Peyer's patch (tissue), 4 donors: ENCODE measurements around the gene PRR18. TPM values are rescaled to one million over a fixed set of nuclear protein-coding genes. Genes with fewer than 3 reads are reported as not detected.

Experiments
- DNase-seq, 3 donors: peaks; one replicate each; pipeline ENCODE4 v3.0.0-alpha.2; 2017 to 2019
- H3K27ac ChIP-seq, 4 donors: fragments of 200-600 bp; sonication (generic); one replicate each; pipeline ENCODE4 v1.5.1; 2016 to 2019
- H3K27me3 ChIP-seq, 2 donors: fragments of 200-600 bp; sonication (generic); one replicate each; pipeline ENCODE4 v1.5.1; 2019
- H3K36me3 ChIP-seq, 3 donors: fragments of 200-600 bp; sonication (generic); one replicate each; pipeline ENCODE4 v1.5.1; 2016 to 2019
- H3K4me1 ChIP-seq, 4 donors: fragments of 200-600 bp; sonication (generic); one replicate each; pipeline ENCODE4 v1.5.1; 2016 to 2019
- H3K4me3 ChIP-seq, 4 donors: fragments of 200-600 bp; sonication (generic); 1 replicate in 3 of 4; 2 replicates in 1 of 4; pipeline ENCODE4 v1.5.1; 2016 to 2019; ENCODE audit warnings: mild to moderate bottlenecking in 1 of 4
- H3K9me3 ChIP-seq, 4 donors: fragments of 200-600 bp; sonication (generic); one replicate each; pipeline ENCODE4 v1.5.1; 2016 to 2019; ENCODE audit warnings: mild to moderate bottlenecking in 1 of 4
- POLR2A ChIP-seq, 2 donors: fragments of 450-650 bp; IDR thresholded peaks; one replicate each; pipeline ENCODE4 v1.5.1; 2017; ENCODE audit warnings: antibody characterized with exemption in 2 of 2, mild to moderate bottlenecking in 2 of 2, moderate library complexity in 2 of 2
- total RNA-seq, 4 donors: library from RNA; depleted of rRNA; stranded (reverse); fragments of >200 nt; gene quantifications; one replicate each; pipeline ENCODE4 v1.1.0, GENCODE V29; 2016
- TF ChIP-seq, protein P1 (sequence below), 6 experiments: fragments of 450-650 bp in 4 of 6; fragments of 200-600 bp in 2 of 6; sonication (generic) in 1 of 6; IDR thresholded peaks; one replicate each; pipeline ENCODE4 v1.5.1; 2017 to 2019; ENCODE audit warnings: antibody characterized with exemption in 6 of 6, mild to moderate bottlenecking in 3 of 6, moderate library complexity in 1 of 6

The PRR18 gene
- total RNA-seq, 4 donors from 2014 or later: not detected

DNA sequence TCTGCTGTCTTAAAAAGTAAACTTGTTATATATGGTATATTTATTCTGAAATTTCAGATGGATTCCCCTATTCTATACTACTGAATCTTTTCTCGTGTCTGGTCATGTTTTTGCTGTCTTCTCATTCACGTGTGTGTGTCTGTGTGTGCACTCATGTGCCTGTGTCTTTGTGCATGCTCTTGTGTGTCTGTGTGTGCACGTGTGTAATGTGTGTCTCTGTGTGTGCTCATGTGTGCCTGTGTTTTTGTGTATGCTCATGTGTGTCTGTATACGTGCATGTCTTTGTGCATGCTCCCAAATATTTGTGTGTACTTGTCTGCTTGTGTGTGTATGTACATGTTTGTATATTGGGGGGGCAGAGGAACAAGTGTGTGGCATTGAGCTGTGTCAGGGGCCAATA lies 34.0 kb downstream of the PRR18 start:
- no peak for DNase-seq
- no peak overlapping the region for H3K4me3 ChIP-seq
- H3K9me3 ChIP-seq: no peaks in the 10 kb centered on the region
- H3K27me3 ChIP-seq: no peaks in the 10 kb centered on the region
- no peaks in the 10 kb centered on the region for H3K4me1 ChIP-seq
- TF ChIP-seq, protein P1, sequence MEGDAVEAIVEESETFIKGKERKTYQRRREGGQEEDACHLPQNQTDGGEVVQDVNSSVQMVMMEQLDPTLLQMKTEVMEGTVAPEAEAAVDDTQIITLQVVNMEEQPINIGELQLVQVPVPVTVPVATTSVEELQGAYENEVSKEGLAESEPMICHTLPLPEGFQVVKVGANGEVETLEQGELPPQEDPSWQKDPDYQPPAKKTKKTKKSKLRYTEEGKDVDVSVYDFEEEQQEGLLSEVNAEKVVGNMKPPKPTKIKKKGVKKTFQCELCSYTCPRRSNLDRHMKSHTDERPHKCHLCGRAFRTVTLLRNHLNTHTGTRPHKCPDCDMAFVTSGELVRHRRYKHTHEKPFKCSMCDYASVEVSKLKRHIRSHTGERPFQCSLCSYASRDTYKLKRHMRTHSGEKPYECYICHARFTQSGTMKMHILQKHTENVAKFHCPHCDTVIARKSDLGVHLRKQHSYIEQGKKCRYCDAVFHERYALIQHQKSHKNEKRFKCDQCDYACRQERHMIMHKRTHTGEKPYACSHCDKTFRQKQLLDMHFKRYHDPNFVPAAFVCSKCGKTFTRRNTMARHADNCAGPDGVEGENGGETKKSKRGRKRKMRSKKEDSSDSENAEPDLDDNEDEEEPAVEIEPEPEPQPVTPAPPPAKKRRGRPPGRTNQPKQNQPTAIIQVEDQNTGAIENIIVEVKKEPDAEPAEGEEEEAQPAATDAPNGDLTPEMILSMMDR (IDR thresholded peaks at IDR 0.05): no peak
- no peak for TF ChIP-seq POLR2A (IDR thresholded peaks at IDR 0.05)
- H3K36me3 ChIP-seq: no peaks in the 10 kb centered on the region
- H3K27ac ChIP-seq: no peak overlapping the region

DNA sequence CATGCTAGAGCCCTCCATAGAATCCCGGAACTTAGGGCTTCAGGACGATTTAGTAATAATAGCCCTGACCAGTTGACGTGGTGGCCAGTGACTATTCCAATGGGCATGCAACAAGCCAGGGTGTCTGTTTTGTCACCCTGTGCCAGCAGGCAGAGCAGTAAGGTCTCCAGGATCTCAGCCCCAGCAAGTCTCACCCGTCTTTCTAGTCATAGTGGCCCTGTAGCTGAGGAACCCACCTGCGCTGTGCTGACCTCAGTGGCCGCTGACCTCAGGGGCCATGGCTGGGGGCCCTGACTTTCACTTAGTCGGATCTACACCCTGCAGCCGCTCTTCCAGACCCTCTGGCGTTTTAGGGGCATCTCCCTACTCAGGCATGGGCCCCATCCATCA lies 36.8 kb downstream of the PRR18 start:
- Histone ChIP-seq H3K27me3 (peaks cover 0 to 4% of the 10 kb centered on the region in 2 donors), H3K9me3 (no peaks in the 10 kb centered on the region), H3K27ac (no peak overlapping the region), H3K4me1 (no peaks in the 10 kb centered on the region), H3K4me3 (no peak overlapping the region), H3K36me3 (no peaks in the 10 kb centered on the region)
- TF ChIP-seq, protein P1 (IDR thresholded peaks at IDR 0.05): no peak
- TF ChIP-seq POLR2A (IDR thresholded peaks at IDR 0.05): no peak
- DNase-seq: no peak

- Histone ChIP-seq H3K4me3 (no peak overlapping the region), H3K9me3 (no peaks in the 10 kb centered on the region), H3K27me3 (peaks cover 0 to 4% of the 10 kb centered on the region in 2 donors), H3K4me1 (no peaks in the 10 kb centered on the region), H3K36me3 (no peaks in the 10 kb centered on the region), H3K27ac (no peak overlapping the region)
- no peak for DNase-seq
- TF ChIP-seq, protein P1 (IDR thresholded peaks at IDR 0.05): no peak
- no peak for TF ChIP-seq POLR2A (IDR thresholded peaks at IDR 0.05)
These were observed 37.4 kb downstream of the PRR18 start for GRCh38 chr6:166270706-166271375.

DNA sequence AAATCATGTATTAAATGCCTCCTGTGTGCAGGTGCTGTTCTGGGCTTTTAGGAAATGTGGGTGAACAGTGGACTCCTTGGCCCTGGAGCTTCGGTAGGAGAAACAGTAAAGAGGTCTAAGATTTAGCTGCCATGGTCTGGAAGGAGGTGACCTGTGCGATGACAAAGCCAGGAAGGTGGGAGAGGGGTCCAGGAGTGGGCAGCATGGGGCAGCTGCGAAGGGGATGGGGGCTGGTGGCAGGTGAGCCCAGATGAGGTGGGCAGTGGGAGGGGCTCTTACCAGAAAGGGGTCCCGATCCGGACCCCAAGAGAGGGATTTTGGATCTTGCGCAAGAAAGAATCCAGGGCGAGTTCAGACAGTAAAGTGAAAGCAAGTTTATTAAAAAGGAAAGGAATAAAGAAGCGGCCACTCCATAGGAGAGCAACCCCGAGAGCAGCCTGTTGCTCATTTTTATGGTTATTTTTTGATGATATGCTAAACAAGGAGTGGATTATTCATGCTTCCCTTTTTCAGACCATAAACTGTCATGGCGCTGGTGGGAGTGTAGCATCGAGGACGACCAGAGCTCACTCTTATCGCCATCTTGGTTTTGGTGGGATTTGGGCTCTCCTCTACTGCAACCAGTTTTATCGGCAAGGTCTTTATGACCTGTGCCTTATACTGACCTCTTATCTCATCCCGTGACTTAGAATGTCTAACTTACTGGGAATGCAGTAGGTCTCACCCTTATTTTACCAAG lies 38.7 kb downstream of the PRR18 start:
- Histone ChIP-seq H3K4me3 (no peak overlapping the region), H3K9me3 (no peaks in the 10 kb centered on the region), H3K27me3 (peaks cover 0 to 4% of the 10 kb centered on the region in 2 donors), H3K4me1 (no peaks in the 10 kb centered on the region), H3K36me3 (no peaks in the 10 kb centered on the region), H3K27ac (no peak overlapping the region)
- TF ChIP-seq, protein P1 (IDR thresholded peaks at IDR 0.05): no peak
- no peak for TF ChIP-seq POLR2A (IDR thresholded peaks at IDR 0.05)
- DNase-seq: no peak

GRCh38 chr6:166268431-166268830 lies 39.8 kb downstream of the PRR18 start:
- Histone ChIP-seq H3K4me3 (no peak overlapping the region), H3K27me3 (peaks cover 0 to 4% of the 10 kb centered on the region in 2 donors), H3K4me1 (no peaks in the 10 kb centered on the region), H3K27ac (no peak overlapping the region), H3K9me3 (no peaks in the 10 kb centered on the region), H3K36me3 (no peaks in the 10 kb centered on the region)
- TF ChIP-seq, protein P1 (IDR thresholded peaks at IDR 0.05): no peak
- TF ChIP-seq POLR2A (IDR thresholded peaks at IDR 0.05): no peak
- no peak for DNase-seq
